ENCODE data around the gene CCDC81.
"Not testable (repeated sequence)": the region's sequence is repeated elsewhere in the genome, so short reads cannot be mapped to it uniquely, and the experiment has no call there.

CCDC81 gene

GRCh38 chr11:86416494-86416893, 41.8 kb downstream of the CCDC81 start:
- TF ChIP-seq CTCF (IDR thresholded peaks at IDR 0.05; ENCODE audit: borderline replicate concordance, control extremely low read depth, extremely low read depth, insufficient read depth, missing control alignments) = no peak
- in situ Hi-C loops (cut with MboI; ENCODE audit: low sequenced_read_pairs, unreplicated experiment) = no loop called here
- DNase-seq (ENCODE audit: low spot score) = no peak

- in situ Hi-C loops (cut with MboI; ENCODE audit: low sequenced_read_pairs, unreplicated experiment); DNase-seq (ENCODE audit: low spot score): not testable (repeated sequence)
Measured at GRCh38 chr11:86416951-86417350, 42.3 kb downstream of the CCDC81 start.

- DNase-seq (ENCODE audit: low spot score) = no peak
- in situ Hi-C loops (cut with MboI; ENCODE audit: low sequenced_read_pairs, unreplicated experiment) = no loop called here
- TF ChIP-seq CTCF (IDR thresholded peaks at IDR 0.05; ENCODE audit: borderline replicate concordance, control extremely low read depth, extremely low read depth, insufficient read depth, missing control alignments) = no peak
Measured at GRCh38 chr11:86418106-86418505, 43.4 kb downstream of the CCDC81 start.

- DNase-seq (ENCODE audit: low spot score) = no peak
- no peak for TF ChIP-seq CTCF (IDR thresholded peaks at IDR 0.05; ENCODE audit: borderline replicate concordance, control extremely low read depth, extremely low read depth, insufficient read depth, missing control alignments)
- in situ Hi-C loops (cut with MboI; ENCODE audit: low sequenced_read_pairs, unreplicated experiment) = no loop called here
Measured at GRCh38 chr11:86418513-86418912, 43.8 kb downstream of the CCDC81 start.

GRCh38 chr11:86418917-86419316, 44.2 kb downstream of the CCDC81 start:
- no peak for TF ChIP-seq CTCF (IDR thresholded peaks at IDR 0.05; ENCODE audit: borderline replicate concordance, control extremely low read depth, extremely low read depth, insufficient read depth, missing control alignments)
- DNase-seq (ENCODE audit: low spot score) = no peak
- in situ Hi-C loops (cut with MboI; ENCODE audit: low sequenced_read_pairs, unreplicated experiment) = no loop called here

- DNase-seq (ENCODE audit: low spot score) = no peak
- TF ChIP-seq CTCF (IDR thresholded peaks at IDR 0.05; ENCODE audit: borderline replicate concordance, control extremely low read depth, extremely low read depth, insufficient read depth, missing control alignments) = no peak
- in situ Hi-C loops (cut with MboI; ENCODE audit: low sequenced_read_pairs, unreplicated experiment) = no loop called here
Measured at GRCh38 chr11:86421946-86422345, 47.3 kb downstream of the CCDC81 start.

- DNase-seq (ENCODE audit: low spot score) = no peak
- TF ChIP-seq CTCF (IDR thresholded peaks at IDR 0.05; ENCODE audit: borderline replicate concordance, control extremely low read depth, extremely low read depth, insufficient read depth, missing control alignments) = no peak
- in situ Hi-C loops (cut with MboI; ENCODE audit: low sequenced_read_pairs, unreplicated experiment) = no loop called here
Measured at GRCh38 chr11:86422371-86422770, 47.7 kb downstream of the CCDC81 start.

- in situ Hi-C loops (cut with MboI; ENCODE audit: low sequenced_read_pairs, unreplicated experiment); DNase-seq (ENCODE audit: low spot score): not testable (repeated sequence)
Measured at GRCh38 chr11:86423488-86423887, 48.8 kb downstream of the CCDC81 start.

Data from GM13976 (cell line).